NCI-H82 treated with DMSO at 0.1 percent for 48 hours (cell line): Measurements from ENCODE around the gene EVL.
"Not testable (repeated sequence)": the region's sequence is repeated elsewhere in the genome, so short reads cannot be mapped to it uniquely, and the experiment has no call there.

ENCODE experiments used
- DNase-seq: peaks from one replicate; lab custom pipeline; 2025; ENCODE audit not compliant: unreplicated experiment; lab: John Stamatoyannopoulos, UW

The EVL gene

DNA sequence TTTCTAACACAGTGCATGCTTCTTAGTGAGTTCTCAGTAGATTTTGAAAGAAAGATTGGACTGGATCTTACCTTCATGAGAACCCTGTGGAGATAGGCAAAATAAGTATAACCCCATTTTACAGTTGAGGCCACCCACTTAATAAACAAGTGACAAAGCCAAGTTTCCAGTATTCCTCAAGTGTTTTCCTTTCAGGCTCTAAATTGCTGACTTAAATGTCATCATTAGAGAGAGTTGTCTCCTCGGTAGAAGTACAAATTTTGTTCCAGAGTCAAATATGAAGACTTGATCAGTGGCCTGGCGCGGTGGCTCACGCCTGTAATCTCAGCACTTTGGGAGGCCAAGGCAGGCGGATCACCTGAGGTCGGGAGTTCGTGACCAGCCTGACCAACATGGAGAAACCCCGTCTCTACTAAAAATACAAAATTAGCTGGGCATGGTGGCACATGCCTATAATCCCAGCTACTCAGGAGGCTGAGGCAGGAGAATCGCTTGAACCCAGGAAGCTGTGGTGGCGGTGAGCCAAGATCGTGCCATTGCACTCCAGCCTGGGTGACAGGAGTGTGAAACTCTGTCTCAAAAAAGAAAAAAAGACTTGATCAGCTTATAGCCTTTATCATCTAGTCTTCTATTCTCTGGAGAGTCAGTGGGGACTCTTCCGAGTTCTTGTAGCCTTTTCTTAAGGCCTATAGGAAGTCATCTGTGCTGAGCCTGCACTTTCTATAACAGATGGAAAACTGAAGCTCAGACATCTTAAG, 708 bp upstream of the EVL start:
- DNase-seq = not testable (repeated sequence)

DNA sequence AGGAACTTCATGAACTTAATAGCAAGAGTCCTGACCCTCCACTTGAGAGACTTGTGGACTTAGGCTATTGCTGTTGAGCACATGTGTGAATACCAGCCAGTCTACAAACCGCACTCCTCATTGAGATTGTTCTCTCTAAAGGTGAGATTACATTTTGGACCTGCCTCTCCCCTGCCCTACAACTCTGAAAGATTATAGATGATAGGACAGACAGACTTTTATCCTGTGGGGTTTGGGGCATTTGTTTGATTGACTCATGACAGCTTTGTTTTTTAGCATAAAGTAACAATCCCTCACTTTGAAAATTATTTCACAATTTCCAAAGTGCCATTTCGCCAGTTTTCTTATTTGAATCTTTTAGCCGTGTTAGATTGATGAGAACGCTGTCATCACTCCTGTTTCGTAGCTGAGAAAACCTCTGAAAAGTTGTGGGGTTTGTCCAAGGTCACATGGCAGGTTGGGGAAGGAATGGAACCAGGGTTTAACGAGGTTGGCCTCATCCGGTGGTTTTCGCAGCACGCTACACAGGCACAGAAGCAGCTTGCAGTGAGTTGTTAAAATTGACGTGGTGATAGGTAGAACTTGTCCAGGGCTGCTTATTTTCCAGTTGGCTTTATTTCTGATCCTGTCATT, 836 bp downstream of the EVL start:
- DNase-seq = no peak

DNA sequence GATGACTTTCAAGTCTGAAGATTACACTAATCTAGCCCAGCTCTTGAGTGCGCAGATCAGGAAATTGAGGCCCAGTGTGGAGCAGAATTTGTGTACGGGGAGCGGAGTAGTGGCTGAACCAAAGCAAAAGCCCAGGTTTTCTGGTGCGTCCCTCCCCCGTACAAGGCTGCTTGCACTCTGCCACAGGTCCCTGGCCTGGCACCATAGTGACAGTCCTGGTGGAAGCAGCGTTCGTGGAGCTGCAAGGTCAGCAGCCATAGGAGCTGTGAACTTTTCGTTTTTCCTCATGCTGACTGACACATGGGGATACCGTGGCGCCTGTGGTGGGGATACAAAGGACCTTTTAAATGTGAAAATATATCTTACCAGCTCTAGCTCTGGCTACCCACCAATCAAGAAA, 1.7 kb downstream of the EVL start:
- DNase-seq = no peak

DNA sequence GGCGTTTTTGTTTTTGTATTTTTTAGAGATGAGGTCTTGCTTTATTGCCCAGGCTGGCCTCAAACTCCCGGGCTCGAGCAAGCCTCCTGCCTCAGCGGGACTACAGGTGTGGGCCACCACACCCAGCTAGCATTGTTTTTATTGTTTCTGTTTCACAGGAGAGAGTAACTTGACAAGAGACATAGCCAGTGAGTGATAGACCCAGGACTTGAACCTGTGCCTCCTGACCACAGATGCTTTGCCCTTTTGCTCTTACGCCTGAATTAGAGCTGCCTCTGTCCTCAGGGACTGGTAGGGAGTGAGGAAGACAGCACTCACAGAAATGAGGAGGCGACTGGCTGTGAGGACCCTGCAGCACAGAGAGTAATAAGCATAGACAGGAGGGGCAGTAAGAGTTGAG, 2.3 kb downstream of the EVL start:
- DNase-seq = no peak

GRCh38 chr14:100067971-100068959, 3.0 kb downstream of the EVL start:
- DNase-seq = no peak

DNA sequence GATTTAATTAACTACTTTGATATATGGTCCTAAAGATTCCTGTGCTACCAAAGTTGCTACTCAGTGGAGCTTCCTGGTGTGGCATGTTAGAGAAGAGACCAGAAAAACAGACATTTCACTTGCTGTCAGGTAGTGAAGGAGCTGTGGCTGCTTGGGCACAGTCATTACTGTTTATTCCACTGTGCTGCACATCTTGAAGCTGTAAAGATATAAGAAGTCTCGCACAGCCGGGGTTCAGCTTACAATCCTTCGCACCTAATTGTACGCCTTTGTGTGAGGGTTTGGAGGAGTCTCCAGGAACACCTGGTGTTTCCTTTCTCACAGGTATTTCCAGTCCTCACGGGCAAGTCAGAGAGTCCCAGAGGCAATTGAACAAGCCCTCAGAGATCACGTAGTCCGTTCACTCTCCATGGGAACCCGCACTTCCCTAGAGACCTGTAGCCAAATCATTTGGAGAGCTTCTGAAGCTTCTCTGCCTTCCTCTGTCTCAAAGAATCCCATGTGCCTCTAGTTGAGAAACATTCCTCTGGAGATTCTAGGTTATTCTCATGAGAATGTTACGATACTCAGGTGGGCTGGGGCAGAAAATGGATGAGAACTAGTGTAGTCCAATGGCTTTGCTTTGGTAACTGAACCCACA, 4.1 kb downstream of the EVL start:
- no peak for DNase-seq

DNA sequence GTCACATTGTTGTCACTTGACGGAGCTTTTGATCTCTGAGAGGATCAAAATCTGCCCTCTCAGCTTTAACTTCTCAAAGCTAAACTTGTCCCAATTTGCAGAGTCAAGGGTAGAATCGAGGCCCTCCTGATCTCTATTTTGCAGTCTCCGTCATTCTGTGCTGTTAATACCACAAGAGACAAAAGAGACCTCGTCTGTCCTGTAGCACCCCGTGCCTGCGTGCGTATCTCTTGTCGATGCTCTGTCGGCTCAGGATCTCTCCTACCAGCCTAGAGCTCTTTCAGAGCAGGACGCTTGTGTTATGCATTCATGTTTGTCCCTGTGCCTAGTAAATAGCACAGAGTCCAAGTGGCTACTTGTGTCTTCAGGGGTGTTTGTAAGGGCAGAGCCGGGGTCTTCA, 5.1 kb downstream of the EVL start:
- no peak for DNase-seq

DNA sequence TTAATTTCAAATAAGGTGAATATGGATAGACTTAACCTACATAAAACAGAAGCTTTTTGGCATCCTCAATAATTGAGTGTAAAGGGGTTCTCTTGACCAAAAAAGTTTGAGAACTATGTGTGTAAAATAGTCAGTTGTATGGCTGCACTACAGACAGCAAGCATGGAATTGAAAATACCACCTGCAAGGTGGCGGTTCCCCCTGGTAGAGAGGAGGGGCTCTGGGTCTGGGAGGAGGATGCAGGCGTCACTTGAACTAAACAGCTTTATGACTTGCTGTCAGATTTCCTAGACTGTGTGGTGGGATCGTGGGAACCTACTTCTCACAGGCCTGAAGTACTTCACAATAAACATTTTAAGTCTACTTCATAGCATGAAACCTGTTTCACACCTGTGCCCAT, 6.3 kb downstream of the EVL start:
- DNase-seq = no peak

GRCh38 chr14:100072783-100073346, 7.6 kb downstream of the EVL start:
- DNase-seq = no peak

DNA sequence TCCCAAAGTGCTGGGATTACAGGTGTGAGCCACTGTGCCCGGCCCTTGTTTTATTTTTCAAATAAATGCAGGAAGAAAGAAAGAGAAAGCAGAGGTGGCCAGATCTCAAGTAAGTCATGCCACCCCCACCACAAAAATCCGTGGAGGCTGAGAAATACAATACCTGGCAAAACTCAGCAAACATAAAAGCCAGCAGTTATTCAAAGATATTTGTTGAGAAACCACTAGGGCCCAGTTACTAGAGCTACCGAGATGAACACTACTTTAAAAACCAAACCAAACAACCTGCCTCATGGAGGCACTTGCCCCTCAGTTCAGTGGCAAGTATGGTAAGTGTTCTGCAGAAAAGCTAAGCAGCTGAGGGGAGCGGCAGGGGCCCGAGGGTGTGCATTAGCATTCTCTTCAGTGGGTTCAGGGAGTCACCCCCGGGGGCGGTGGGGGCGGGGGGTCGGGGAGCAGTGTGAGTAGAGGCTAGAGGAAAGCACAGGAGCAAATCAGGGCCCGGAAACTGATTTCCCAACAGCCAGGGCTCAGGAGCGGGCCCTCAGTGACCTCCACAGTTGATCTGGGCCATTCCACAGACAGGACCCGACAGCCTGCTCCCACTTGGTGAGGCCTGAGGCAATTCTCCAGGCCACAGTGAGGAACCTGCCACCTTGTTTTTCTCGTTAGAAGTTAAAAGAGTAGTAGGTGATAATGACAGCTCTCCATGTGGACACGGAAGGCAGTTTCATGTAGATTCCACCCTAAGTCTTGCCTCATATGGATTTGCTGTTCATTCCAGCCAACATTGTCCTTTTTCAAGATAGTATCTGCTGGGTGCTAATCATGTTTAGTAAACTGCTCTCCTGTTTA, 8.6 kb downstream of the EVL start:
- DNase-seq = no peak

DNA sequence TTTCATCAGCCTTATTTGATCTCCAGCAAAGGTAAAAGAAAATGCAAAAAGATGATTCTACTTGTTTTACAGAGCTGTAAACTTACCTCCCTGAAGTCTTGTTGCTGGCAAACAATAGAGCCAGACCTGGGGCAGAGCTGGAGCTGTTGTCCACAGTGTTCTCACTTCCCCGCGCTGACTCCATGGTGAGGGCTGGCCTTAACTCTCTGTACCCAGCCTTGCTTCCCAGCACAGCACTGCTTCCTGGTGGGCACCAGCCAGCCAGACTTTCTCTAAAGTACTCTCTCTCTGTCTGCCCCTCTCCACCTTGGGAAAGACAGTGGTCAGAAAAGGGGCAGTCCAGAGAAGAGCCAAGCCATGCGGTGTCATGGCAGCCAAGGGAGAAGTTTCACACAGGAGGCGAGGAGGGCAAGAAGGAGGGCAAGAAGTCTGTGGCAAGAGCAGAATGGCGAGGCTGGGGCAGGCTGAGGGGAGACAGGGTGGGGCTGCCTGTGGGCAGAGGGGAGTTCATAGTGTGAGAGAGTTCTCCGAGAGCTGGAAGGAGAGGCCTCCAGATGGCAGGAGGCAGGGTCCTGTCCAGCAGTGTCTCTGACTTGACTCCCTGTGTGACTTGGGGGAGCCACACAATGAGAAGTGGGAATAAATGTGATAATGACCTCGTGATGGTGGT, 9.3 kb downstream of the EVL start:
- DNase-seq = no peak

DNA sequence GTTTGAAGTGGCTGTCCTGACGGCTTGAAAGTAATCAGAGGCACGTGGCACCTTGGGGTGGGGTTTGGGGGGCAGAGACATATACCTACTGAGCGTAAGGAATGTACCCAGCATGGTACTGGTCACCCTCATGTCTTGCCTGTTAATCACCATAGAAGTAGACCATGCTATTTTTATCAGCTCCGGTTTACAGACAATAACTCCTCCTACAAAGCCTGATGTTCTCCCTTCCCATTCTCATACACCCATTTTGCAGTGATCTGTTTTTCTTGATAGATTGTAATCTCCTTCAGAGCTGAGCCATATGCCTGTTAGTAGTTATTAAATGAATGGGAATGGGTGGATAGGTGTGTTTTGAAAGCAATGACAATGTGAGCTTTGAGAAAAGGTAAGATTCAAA, 10.5 kb downstream of the EVL start:
- DNase-seq = no peak

DNA sequence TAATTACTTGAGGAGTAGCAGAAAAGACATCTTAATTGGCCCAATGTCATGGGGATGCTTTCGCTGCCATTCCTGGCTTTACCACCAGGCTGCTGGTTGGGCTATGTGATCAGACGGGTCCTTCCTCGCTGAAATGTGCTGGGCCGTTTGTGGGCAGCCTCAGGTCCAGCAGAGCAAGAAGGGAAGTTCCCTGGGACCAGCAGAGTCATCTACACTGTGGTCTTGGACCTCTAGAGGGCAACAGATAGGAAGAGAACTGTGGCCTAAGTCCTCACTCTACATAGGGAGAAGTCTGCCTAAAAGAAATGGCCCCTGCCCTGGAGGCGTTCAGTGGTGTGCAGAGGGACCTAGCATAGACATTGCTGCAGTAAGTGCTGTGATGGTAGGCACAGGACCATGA, 10.9 kb downstream of the EVL start:
- DNase-seq = no peak

DNA sequence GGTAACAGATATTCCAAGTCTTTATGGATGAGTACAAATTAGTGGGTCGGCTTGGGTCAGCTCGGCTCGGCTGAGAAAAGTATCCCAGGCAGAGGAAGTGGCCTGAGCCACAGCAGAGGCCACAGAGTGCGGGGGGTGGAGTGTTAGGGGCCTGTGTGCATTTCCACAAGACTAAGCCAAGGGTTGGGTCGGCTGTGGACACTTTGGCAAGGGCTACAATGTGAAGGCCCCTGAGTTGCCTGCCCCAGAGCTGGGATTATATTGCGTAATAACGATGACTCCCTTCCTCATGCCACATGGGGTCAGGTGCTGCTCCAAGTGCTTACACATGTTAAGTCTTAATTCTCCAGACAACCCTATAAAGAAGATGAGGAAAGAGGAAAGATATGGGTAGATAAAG, 11.4 kb downstream of the EVL start:
- DNase-seq = no peak

DNA sequence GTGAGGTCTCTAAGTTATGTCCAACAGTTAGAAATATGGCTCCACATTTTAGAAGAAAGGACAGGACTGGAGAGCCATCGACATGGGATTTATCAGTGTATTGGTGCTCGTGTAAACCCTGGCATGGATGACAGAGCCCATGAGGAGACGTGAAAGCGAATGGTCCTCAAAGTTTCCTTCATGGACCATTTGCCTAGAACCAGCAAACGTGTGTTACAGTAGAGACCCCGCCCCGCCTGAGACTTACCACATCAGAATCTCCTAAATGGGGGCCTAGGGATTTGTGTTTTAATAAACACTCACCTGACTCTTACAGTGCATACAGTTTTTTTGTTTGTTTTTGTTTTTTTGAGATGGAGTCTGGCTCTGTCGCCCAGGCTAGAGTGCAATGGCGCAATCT, 12.2 kb downstream of the EVL start:
- no peak for DNase-seq

- DNase-seq = no peak
Measured at GRCh38 chr14:100078216-100078803, 13.1 kb downstream of the EVL start.

DNA sequence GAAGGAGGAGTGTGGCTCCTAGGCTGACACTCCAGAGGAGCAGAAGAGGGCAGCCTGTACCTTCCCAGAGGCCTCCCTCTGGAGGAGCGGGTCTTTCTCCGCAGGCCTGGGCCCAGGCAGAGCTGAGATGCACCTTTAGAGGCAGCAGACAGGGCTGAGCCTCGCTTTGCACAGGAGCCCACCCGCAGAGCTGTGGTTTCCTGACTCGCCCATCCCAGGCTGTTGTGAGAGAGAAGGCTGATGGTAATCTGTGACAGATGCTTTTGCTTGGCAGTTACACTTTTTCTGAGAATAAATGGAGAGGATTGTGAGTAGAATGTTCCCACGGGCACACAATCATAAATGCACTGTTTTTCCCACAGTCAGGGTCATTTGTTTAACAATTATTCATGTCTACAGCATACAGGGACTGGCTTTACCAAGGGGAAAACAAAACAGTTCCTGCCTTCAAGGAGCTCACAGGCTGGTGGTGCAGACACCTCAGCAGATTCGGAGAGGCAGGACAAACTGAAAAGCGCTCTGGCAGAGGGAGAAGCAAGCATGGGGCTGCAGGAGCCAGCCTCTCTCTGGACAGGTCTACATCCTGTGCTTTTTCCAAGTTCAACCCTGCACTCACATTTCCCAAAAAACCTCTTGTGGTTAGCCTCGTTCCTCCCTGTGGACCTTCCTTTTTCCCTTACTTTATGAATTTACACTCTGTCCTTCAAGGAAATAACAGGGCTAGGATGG, 13.9 kb downstream of the EVL start:
- no peak for DNase-seq

DNA sequence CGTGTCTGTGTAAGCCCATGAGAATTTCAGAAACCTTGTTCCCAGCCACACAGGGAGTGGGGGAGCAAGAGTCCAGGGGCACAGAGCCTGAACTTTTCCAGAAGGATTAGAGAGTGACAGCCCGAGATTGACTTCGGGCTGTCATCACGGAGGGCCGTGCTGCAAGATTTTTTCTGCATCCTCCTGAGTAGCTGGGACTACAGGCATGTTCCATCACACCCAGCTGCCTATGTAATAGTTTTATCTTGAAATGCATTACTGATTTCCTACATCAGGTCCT, 14.4 kb downstream of the EVL start:
- DNase-seq = no peak

DNA sequence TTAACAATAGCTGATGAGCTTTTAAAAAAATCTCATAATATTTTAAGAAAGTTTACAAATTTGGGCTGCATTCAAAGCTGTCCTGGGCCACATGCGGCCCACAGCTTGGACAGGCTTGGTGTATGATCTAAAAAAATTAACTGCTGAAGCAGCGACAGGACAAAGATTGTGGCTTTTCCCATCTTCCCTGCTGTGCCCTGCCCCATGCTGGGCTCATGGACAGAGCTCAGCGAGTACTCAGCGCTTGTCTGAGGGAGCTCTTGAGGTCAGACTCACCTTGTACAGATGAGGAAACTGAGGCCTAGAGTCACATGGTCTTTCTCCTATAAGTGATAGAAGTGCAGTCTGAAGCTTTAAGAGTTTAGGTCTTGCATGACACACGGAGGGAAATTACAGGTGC, 15.0 kb downstream of the EVL start:
- DNase-seq = no peak
